Duodenal mucosa (tissue), 2 donors: Measurements from ENCODE around the gene GSTM2.
"Not testable (repeated sequence)": the region's sequence is repeated elsewhere in the genome, so short reads cannot be mapped to it uniquely, and the experiment has no call there.

Experiments
- H3K27ac ChIP-seq: one replicate; pipeline ENCODE4 v1.7.0; 2013; ENCODE audit warnings: low read depth, low read length
- H3K27me3 ChIP-seq, 2 donors: one replicate each; pipeline ENCODE4 v1.7.0; 2013; ENCODE audit warnings: low read length in 2 of 2, control low read depth in 1 of 2; ENCODE audit not compliant: insufficient read depth in 2 of 2, control insufficient read depth in 1 of 2
- H3K36me3 ChIP-seq, 2 donors: one replicate each; pipeline ENCODE4 v1.7.0; 2013; ENCODE audit warnings: low read length in 2 of 2, control low read depth in 1 of 2; ENCODE audit not compliant: insufficient read depth in 2 of 2, control insufficient read depth in 1 of 2
- H3K4me1 ChIP-seq, 2 donors: one replicate each; pipeline ENCODE4 v1.7.0; 2013; ENCODE audit warnings: low read length in 2 of 2, control low read depth in 1 of 2; ENCODE audit not compliant: insufficient read depth in 2 of 2, control insufficient read depth in 1 of 2
- H3K4me3 ChIP-seq, 2 donors: one replicate each; pipeline ENCODE4 v1.7.0; 2013; ENCODE audit warnings: low read length in 2 of 2, low read depth in 1 of 2
- H3K9ac ChIP-seq, 2 donors: one replicate each; pipeline ENCODE4 v1.7.0; 2013; ENCODE audit warnings: low read length in 2 of 2, low read depth in 1 of 2
- H3K9me3 ChIP-seq, 2 donors: one replicate each; pipeline ENCODE4 v1.7.0; 2013; ENCODE audit warnings: low read length in 2 of 2, control low read depth in 1 of 2; ENCODE audit not compliant: control insufficient read depth in 1 of 2

GSTM2 gene

DNA sequence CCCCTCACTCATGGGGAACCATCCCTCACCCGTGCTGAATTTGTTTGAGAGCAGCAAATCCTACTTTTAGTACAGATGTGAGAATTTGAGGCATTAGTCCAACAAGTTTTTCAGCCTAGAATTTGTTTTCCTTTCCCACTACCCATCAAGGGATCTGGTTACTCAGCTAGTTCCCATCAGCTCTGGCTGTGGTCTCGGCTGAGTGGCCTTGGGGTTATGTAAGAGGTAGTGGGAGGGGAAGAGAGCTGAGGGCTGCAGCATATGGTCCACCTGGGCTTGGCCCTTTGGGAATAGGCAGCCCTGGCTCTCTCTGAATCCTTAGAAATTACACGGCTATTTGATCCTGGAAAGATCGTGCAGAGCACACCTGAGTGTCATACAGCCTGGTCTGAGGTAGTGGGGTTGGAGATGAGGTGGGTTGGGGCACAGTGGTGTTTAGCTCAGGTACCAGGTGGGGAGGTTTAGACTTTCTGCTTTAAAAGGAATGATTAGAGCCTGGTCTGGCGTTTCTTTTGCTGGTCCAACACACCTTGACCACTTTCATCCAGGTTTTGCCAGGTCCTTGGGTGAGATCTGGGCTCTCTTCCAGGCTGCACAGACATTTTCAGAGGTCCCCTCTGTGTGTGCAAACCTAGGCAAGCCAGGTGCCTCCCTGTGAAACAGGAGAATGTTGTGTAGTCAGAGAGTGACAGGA, 7.7 kb upstream of the GSTM2 start:
- no peak overlapping the region for H3K9ac ChIP-seq
- H3K9me3 ChIP-seq, result no peaks in the 10 kb centered on the region
- H3K27me3 ChIP-seq, result no peaks in the 10 kb centered on the region
- no peak overlapping the region for H3K4me3 ChIP-seq
- no peak overlapping the region for H3K27ac ChIP-seq
- peaks cover 5 to 30% of the 10 kb centered on the region in 2 donors for H3K36me3 ChIP-seq
- peaks cover 23 to 27% of the 10 kb centered on the region in 2 donors for H3K4me1 ChIP-seq

DNA sequence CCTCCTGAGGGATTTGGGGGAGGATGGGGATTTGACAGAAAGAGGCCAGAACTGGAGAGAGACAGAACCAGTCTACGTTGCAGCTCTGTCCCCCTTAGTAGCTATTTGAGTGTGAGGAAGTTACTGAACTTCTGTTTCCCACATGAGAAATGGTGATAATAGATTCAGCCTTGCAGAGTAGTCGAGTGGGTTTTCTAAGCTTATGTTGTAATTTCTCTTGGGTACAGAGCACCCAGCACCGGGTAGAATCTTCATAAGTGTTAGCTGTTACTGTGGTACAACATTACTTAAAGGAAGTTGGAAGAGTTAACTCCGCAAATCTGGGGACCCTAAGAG, 7.2 kb upstream of the GSTM2 start:
- not testable (repeated sequence) for H3K27me3 ChIP-seq, H3K9ac ChIP-seq, H3K4me3 ChIP-seq, H3K27ac ChIP-seq, H3K9me3 ChIP-seq
- H3K4me1 ChIP-seq, result peaks cover 18 to 22% of the 10 kb centered on the region in 2 donors
- H3K36me3 ChIP-seq, result peaks cover 5 to 30% of the 10 kb centered on the region in 2 donors

DNA sequence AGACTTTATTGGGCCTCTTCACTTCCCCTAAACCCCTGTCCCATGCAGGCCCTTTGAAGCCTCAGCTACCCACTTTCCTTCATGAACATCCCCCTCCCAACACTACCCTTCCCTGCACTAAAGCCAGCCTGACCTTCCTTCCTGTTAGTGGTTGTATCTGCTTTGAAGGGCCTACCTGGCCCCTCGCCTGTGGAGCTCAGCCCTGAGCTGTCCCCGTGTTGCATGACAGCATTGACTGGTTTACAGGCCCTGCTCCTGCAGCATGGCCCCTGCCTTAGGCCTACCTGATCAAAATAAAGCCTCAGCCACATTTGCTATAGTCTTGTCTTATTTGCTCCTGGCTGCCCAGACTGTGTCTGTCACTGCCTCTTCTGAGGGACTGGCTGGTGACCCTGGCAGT, 6.5 kb upstream of the GSTM2 start:
- H3K4me3 ChIP-seq, result no peak overlapping the region
- H3K27ac ChIP-seq, result no peak overlapping the region
- no peaks in the 10 kb centered on the region for H3K27me3 ChIP-seq
- H3K36me3 ChIP-seq, result peaks cover 5 to 30% of the 10 kb centered on the region in 2 donors
- no peak overlapping the region for H3K9ac ChIP-seq
- no peaks in the 10 kb centered on the region for H3K9me3 ChIP-seq
- peaks cover 17 to 22% of the 10 kb centered on the region in 2 donors for H3K4me1 ChIP-seq

DNA sequence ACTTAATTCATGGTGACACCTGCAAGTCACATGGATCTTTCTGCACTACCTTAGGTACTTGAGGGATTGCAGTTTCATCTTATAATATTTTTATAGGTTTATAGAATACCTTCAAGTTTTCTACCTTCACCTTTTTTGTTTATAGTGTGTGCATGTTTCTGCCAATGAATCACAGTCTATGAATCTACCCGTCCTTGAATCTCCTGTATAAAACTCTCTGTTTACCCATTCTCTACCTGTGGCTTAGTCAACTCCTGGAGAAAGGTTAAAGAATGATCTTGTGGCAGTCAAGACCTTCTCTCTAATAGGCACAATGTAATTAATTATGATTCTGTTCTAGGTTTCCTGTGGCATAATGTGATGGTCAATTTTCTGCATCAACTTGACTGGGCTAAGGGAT, 3.2 kb upstream of the GSTM2 start:
- Histone ChIP-seq H3K4me3 (no peak overlapping the region), H3K9me3 (no peaks in the 10 kb centered on the region), H3K27ac (no peak overlapping the region), H3K36me3 (peaks cover 5 to 25% of the 10 kb centered on the region in 2 donors), H3K27me3 (no peaks in the 10 kb centered on the region), H3K4me1 (peaks cover 3 to 7% of the 10 kb centered on the region in 2 donors), H3K9ac (no peak overlapping the region)

DNA sequence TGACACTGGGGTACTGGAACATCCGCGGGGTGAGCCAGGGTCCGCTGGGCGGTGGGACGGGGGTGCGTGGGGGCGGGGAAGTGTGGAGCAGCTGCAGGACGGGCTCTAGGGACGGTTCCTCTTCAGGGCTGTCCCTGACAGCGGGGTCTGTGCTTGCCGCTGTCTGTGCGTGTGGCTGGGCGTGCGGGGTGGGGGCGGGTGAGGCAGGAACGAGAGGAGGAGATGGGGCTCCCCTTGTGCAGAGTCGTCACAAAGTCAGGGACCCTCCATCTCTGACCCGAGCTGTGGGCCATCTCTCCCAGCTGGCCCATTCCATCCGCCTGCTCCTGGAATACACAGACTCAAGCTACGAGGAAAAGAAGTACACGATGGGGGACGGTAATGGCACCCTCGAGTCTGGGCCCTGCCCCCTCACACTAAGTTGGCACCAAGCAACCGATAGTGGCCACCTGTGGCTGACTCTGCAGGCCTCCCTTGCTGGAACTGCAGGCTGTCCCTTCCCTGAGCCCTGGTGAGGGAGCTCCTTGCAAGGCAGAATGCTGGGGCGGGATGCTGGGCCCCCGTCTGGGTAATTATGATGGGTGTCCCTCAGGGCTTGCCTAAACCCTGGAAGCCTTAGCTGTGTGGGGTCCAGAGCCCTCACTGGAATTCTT, 392 bp downstream of the GSTM2 start:
- H3K27me3 ChIP-seq, result no peaks in the 10 kb centered on the region
- H3K4me1 ChIP-seq, result peaks cover 4 to 12% of the 10 kb centered on the region in 2 donors
- no peaks in the 10 kb centered on the region for H3K9me3 ChIP-seq
- no peak overlapping the region for H3K27ac ChIP-seq
- H3K9ac ChIP-seq, result peak overlapping the region in 1 of 2 donors; percentile 38
- peak overlapping the region; percentile 62 to 66 for H3K4me3 ChIP-seq
- H3K36me3 ChIP-seq, result no peaks in the 10 kb centered on the region

DNA sequence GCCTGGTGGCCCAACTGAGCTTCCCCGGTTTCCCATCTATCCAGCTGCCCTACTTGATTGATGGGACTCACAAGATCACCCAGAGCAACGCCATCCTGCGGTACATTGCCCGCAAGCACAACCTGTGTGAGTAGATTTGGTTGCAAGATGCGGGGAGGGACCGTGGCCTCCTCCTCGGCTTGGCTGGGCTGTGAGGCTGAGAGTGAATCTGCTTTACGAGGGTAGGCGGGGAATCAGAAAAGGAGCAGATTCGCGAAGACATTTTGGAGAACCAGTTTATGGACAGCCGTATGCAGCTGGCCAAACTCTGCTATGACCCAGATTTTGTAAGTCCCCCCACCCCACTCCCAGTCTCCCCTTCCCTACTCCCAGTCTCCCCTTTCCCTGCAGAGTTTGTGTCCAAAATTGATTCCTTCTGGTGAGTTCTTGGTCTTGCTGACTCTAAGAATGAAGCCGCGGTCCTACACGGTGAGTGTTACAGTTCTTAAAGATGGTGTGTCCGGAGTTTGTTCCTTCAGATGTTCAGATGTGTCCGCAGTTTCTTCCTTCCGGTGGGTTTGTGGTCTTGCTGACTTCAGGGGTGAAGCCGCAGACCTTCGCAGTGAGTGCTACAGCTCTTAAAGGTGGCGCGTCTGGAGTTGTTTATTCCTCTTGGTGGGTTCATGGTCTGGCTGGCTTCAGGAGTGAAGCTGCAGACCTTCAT, 1.5 kb downstream of the GSTM2 start:
- Histone ChIP-seq H3K4me3 (no peak overlapping the region), H3K36me3 (no peaks in the 10 kb centered on the region), H3K4me1 (peaks cover 7 to 15% of the 10 kb centered on the region in 2 donors), H3K27me3 (no peaks in the 10 kb centered on the region), H3K27ac (no peak overlapping the region), H3K9ac (no peak overlapping the region), H3K9me3 (no peaks in the 10 kb centered on the region)

DNA sequence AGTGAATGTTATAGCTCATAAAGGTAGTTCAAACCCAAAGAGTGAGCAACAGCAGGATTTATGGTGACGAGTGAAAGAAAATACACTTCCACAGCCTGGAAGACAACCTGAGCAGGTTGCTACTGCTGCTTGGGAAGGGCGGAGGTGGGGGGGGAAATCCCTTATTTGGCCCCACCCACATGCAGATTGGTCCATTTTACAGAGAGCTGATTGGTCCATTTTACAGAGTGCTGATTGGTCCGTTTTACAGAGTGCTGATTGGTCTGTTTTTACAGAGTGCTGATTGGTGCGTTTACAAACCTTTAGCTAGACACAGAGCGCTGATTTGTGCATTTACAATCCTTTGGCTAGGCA, 2.1 kb downstream of the GSTM2 start:
- not testable (repeated sequence) for H3K9ac ChIP-seq, H3K4me3 ChIP-seq, H3K9me3 ChIP-seq, H3K27ac ChIP-seq, H3K27me3 ChIP-seq, H3K36me3 ChIP-seq
- H3K4me1 ChIP-seq, result peaks cover 7 to 15% of the 10 kb centered on the region in 2 donors

DNA sequence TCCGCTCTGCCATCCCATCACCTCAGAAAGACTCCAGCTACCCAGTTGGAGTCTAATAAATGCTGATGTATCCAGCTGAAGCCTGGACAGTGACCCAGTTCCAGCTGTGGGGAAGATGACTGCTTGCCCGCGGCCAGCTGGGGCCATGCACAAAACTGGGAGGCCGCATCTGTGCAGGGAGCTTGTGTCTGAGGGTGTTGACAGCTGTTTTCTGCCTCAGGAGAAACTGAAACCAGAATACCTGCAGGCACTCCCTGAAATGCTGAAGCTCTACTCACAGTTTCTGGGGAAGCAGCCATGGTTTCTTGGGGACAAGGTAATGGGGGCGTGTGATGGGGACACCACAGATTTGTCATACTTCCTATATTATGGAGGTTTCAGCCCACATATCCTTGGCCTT, 3.2 kb downstream of the GSTM2 start:
- Histone ChIP-seq H3K9ac (no peak overlapping the region), H3K4me1 (peaks cover 7 to 15% of the 10 kb centered on the region in 2 donors), H3K9me3 (no peaks in the 10 kb centered on the region), H3K4me3 (no peak overlapping the region), H3K27me3 (no peaks in the 10 kb centered on the region), H3K36me3 (no peaks in the 10 kb centered on the region), H3K27ac (no peak overlapping the region)

DNA sequence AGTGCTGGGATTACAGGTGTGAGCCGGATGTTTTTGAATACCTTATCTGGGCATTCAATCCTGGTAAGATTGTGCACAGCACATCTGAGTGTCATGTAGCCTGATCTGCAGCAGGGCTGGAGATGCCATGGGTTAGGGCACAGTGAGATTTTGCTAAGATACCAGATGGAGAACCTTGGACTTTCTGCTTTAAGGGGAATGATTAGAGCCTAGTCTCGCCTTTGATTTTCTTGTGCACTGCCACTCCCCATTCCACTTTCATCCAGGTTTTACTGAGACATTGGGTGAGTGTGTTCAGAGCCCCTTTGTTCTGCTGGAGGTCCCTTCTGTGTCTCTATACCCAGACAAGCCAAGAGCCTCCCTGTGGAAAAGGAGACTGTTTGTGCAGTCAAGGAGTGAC, 6.0 kb downstream of the GSTM2 start:
- H3K4me3 ChIP-seq, H3K9me3 ChIP-seq, H3K4me1 ChIP-seq, H3K9ac ChIP-seq, H3K27me3 ChIP-seq, H3K27ac ChIP-seq, H3K36me3 ChIP-seq: not testable (repeated sequence)

DNA sequence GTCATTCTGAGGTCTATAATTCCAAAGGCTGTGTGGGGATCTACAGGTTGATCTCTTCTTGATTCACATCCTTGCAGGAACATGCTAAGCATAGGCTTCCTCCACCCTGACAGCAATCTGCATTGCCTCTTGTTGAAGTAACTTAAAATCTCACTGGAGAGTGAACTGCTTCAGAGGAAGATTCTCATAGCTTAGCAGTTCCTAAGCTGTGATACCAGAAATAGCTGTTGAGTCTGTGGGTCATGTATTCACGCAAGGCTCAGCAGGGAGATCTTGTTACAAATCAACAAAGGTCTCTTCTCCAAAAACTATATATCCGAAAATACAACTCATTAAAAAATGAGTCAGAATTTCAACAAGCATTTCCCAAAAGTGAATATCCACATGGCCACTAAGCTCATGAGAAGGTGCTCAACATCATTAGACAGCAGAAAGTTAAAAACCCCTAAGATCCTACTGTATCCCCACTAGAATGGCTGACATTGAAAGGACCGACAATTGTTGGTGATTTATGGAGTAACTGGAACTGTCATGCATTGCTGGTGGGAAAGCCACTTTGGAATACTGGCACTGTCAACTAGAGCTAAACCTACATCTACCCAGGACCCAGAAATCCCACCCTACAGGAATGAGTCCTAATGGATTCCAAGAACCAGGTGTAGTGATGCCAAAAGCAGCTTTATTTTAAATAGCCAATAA, 9.0 kb downstream of the GSTM2 start:
- H3K36me3 ChIP-seq, H3K9ac ChIP-seq, H3K27me3 ChIP-seq, H3K4me1 ChIP-seq, H3K9me3 ChIP-seq, H3K4me3 ChIP-seq, H3K27ac ChIP-seq: not testable (repeated sequence)
